Loucy (cell line): ENCODE data around the gene C1orf53.

Experiments used
- CTCF ChIP-seq: fragments of 200-600 bp; sonication (generic); conservative IDR thresholded peaks from 2 replicates; pipeline ENCODE4 v1.5.1; 2014; ENCODE audit warnings: mild to moderate bottlenecking, antibody characterized with exemption, low read length
- EZH2phosphoT487 ChIP-seq: fragments of 200-600 bp; IDR thresholded peaks from 2 replicates; pipeline ENCODE4 v1.6.1; 2018; ENCODE audit warnings: antibody characterized with exemption, mild to moderate bottlenecking, moderate library complexity, borderline replicate concordance

GRCh38 chr1:197955486-197956394 lies 53.3 kb downstream of the C1orf53 start:
- TF ChIP-seq CTCF, result no peak
- no peak for TF ChIP-seq EZH2phosphoT487
